ENCODE measurements around the gene NANOGP8.
"Not testable (repeated sequence)": the region's sequence is repeated elsewhere in the genome, so short reads cannot be mapped to it uniquely, and the experiment has no call there.

NANOGP8 gene

DNA sequence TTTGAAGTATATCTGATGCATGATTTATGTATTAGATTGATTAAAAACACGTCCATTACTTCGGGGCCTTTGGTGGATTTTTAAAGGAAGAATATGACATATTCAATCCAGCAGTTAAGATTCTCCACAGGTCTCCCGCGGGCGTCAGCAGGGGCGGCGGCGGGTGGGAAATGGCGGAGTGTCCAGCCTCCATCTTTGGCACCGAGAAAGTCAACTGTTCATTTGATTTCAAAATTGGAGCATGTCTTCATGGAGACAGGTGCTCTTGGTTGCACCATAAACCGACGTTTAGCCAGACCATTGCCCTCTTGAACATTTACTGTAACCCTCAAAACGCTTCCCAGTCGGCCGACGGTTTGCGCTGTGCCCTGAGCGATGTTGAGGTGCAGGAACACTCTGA is 7.2 kb upstream of the NANOGP8 start:
- DNase-seq, result no peak

GRCh38 chr15:35090104-35090807 is 5.2 kb upstream of the NANOGP8 start:
- DNase-seq, result no peak

- no peak for DNase-seq
Observed at GRCh38 chr15:35089551-35089950, 4.5 kb upstream of the NANOGP8 start.

DNA sequence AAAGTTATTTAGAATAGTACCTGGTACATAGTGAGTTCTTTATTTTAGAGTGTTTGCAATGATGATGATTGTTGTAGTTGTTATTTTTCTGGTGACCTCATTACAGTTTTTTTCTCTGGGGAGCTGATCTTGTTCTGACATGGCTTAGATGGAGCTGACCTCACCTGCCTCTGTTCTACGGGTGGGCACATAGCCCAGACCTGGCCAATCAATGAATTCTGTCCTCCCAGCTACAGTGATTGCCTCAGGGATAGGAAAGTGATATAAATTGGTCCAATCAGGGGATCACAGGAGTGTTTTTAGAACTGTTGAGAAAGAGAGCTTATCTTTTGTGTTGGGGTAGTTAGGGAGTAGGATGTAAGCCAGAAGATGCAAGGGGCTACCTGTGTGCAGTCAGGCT is 3.2 kb upstream of the NANOGP8 start:
- no peak for DNase-seq

GRCh38 chr15:35087759-35088158 is 2.7 kb upstream of the NANOGP8 start:
- DNase-seq, result no peak

GRCh38 chr15:35082371-35083348 is 2.4 kb downstream of the NANOGP8 start:
- not testable (repeated sequence) for DNase-seq

GRCh38 chr15:35081626-35082365 is 3.3 kb downstream of the NANOGP8 start:
- DNase-seq, result not testable (repeated sequence)

GRCh38 chr15:35080226-35080625 is 4.9 kb downstream of the NANOGP8 start:
- DNase-seq, result no peak

DNA sequence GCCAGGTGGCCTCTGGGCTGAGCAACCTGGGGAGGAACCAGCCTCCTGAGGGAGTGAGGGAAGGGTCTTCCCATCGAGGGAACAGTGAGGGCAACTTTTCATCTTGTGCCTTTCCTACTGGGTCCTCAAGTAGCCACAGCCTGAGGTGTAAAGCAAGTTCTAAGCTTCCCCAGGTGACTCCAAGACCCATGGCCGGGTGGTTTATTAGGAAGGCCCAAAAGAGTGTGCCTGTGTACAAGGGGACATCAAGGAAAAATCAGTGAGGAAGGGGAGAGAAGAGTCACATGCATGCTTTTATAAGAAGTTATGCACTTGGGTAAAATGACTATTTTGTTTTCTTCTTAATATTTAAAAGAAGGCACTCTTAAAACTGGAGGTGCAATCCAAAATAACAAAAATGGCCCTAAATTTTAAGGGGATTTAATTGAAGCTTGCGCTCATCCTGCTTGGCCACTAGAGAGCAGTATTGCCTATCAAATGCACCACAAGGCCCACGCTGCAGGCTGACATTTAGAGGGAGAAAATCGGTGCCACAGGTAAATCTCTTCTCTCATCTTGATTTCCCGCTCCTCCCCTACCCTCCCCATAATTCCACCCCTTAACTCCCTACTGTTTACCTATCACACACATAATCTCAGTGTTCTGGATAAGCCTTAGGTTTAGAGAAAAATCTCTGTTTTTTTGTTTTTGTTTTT is 6.7 kb downstream of the NANOGP8 start:
- no peak for DNase-seq

DNA sequence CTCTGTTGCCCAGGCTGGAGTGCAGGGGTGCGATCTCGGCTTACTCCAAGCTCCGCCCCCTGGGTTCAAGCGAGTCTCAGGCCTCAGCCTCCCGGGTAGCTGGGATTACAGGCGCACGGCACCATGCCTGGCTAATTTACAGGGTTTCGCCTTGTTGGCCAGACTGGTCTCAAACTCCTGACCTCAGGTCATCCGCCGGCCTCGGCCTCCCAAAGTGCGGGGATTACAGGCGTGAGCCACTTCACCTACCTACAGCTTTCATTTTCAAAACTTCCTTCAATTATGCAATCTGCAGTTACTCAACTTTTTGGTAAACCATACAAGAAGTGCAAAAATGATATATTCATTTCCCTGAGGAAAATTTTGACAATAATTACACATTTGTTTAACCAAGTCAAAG is 14.0 kb downstream of the NANOGP8 start:
- DNase-seq, result no peak

DNA sequence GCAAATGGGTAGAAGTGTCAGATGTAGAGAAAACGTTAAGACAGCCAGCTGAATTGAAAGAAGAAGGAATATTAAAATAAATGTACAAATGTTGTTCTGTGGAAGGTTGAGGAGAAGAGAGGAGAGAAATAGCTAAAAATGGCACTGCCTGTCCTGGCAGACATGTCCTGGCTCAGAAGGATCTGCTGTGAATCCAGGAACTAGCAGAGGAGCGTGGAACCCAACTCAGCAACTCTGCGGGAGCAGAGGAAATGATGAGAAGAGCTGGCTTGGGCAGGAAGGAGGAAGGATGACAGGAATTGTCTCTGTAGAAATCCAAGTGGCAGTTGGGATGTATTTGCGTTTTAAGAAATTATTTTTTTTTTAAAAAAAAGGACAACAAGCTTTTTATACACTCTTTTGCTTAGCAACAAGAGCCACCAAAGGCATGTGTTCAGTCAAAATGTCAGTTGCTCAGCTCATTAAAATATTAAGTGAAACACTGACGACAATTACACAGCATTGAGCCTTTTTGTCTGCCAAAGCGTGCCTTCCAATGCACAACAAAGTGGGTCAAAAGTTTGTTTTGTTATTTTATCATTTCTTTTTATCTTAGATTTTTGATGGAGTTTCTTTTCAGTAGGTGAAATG is 16.1 kb downstream of the NANOGP8 start:
- no peak for DNase-seq

- DNase-seq, result no peak
Observed at GRCh38 chr15:35067496-35068347, 17.4 kb downstream of the NANOGP8 start.

GRCh38 chr15:35066094-35066493 is 19.0 kb downstream of the NANOGP8 start:
- no peak for DNase-seq

- no peak for DNase-seq
Observed at GRCh38 chr15:35064576-35065190, 20.4 kb downstream of the NANOGP8 start.

DNA sequence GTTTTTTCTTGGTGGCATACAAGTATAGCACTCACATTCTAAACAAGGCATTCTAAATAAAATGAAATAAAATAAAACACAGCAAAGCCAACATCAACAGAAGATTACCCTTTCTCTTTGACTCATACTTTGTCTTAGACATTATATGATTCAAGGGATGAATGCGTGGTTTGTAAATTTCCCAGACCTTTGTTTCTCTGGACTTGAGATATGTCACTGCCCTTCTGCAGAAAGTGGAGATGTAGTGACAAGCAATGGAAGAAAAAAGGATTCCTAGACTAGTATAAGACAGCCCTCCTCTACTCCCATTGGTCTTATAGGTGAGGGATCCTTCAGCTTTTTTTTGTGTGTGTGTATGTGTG is 22.4 kb downstream of the NANOGP8 start:
- DNase-seq, result no peak

DNA sequence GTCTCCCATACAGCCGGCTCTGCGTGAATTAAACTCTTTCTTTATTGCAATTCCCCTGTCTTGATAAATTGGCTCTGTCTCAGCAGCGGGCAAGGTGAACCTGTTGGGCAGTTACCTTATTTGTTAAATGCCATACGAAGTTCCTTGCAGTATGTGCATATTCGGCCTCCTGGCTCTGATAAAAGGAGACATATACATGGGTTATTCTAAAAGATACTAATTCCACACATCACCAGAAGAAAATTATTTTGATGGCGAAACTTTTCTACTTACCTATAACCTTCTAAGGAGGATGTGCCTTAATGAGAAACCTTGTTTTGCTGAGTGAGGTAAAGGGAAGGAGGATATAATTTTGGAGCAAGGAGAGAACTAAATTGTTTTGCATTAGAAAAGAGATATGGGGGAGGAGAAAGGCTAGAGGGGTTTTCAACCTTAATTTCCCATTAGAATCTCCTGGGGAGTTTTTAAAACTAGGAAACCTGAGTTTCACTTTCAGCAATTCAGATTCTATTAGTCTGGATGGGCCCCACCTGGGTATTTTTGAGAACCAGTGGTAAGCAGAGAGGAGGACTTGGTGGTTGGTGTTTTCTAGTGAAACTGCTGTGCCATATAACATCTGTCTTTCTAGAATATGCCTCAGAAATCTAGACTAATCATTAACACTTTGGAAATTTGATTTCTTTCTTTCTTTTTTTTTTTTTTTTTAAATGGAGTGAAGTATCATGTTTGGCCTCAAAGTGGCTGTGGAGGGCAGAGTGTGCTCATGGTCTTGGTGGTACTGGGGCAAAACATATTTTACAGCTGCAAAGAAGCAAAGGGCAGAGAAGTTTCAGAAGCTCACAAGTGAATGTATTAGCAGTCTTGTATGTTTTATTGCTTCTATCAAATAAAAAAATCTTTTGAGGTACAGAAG is 23.0 kb downstream of the NANOGP8 start:
- no peak for DNase-seq

GRCh38 chr15:35061161-35061824 is 23.8 kb downstream of the NANOGP8 start:
- no peak for DNase-seq

DNA sequence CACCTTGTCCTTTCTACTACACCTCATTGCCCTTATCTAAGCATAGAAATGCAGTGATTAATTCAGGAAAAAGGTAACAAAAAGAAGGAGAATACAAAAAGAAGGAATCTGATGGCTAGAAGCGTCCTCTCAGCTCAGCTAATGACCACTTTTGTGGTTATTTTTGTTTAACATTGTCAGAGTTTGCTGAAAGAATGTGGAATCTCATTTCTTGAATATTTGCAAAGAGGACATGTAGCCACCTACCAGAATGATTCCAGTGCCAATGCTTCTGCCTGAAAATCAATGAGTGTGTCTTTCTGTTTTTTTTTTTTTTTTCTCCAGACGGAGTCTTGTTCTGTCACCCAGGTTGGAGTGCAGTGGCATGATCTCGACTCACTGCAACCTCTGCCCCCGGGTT is 24.5 kb downstream of the NANOGP8 start:
- no peak for DNase-seq

DNA sequence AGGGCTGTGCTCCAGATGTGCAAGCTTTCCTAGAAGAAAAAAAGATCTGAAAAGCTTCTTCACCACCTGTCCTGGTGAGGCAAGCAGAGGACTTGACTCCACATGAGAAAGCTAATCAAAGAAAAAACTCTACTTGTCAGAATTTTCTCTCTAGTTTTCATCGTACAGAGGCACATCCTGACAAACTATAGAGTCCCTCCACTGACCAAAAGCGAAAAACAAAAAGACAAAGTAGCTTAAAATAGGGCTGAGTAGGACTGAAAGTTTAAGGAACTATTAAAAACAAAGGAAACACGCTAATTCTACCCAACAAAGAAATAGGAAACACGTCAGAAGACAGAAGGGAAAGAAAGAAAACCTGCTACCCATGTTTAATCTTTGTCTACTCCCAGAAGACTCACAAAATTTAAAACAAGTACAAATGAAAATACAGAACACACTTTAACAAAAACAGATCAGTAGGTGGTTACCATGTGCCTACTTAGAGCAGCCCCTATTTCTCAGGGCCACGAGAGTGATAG is 26.5 kb downstream of the NANOGP8 start:
- DNase-seq, result no peak
